Activated CD8-positive, alpha-beta memory T cell treated with anti-CD3 and anti-CD28 coated beads, Interleukin-2, amount 50 U/mL, for 24 hours (primary cell): ENCODE measurements around the gene S100A10.

ENCODE experiments used
- DNase-seq: peaks from one replicate; pipeline ENCODE4 v3.0.0-alpha.2; 2020; ENCODE audit errors: extremely low read depth

S100A10 gene

DNA sequence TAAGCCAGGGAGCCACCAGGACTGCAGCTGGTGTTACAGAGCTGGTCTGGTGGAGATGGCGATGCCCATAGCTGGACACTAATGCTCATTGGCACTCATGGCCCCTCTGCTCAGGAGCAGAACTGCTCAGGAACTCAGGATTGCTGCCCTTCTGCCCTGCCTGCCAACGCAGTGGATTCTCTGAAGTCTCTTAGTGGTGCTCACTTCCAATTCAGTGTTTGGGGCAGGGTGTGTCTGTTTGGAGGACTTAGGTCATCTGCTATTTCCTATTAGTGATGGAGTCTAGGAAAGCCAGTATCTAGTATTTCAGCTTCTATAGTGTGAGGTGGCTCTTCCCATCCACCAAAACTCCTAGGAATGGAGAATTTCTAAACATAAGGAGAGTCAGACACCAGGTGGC is 29.1 kb downstream of the S100A10 start:
- DNase-seq: no peak

DNA sequence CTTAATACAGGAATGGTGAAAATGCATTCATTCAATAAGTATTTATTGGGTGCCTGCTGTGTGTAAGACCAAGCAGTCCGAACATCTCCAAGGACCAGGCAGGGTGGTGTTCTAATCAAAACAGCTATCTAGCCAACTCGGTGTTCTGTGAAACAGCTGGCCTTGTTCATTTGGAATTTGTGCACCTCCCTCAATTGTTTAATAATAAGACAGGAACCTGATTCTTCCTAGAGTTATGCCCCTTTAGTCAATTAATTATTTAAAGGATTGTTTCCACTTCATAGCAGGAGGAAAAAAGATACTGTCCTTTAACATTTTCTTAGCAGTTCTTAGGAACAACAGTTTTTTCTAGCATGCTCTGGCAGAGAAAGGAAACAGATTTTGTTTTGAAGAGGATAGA is 30.4 kb downstream of the S100A10 start:
- DNase-seq: no peak

DNA sequence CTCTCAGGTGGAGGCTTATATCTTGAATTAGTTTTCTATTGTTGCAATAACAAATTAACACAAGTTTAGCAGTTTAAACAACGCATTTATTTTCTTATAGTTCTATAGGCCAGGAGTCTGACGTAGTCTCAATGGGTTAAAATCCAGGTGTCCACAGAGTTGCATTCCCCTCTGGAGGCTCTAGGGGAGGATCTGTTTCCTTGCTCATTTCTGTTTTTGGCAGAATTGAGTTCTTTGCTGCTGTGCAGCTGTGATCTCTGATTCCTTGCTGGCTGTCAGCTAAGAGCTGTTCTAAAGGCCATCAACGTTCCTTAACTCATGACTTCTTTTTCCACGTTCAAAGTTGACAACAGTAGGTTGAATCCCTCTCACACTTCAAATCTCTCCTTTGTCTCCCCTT is 31.8 kb downstream of the S100A10 start:
- DNase-seq: no peak

DNA sequence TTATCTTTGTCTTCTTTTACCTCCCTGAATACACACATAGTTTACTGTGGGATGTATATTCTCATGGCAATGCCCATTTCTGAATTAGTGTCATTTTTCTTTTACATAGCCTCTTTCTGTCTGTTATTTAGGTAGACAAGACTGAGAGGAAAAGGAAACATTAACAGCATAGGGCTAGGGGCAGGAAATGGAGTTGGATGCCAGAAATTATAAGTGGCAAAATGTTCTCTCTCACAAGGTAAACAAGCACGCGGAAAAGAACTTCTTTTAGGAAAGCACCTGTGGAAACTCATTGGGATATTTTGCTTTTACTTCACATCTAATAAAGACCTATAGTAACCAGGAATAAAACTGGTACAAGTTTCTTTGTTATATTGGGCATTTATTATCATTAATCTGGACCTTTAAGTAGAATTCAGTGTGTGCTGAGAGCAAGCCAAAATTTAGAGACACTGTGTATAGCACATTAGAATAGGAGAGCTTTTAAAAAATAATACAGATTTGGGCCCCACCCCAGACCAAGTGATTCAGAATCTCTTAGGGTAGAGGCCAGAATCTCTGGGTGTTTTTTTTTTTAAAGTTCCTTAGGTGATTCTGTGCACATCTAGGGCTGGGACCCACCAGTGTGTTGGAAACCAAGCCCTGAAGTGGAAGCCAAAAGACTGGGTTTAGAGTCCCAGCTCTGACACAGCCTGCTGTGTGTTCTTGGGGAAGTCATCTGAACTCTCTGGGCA is 32.7 kb downstream of the S100A10 start:
- DNase-seq: no peak

DNA sequence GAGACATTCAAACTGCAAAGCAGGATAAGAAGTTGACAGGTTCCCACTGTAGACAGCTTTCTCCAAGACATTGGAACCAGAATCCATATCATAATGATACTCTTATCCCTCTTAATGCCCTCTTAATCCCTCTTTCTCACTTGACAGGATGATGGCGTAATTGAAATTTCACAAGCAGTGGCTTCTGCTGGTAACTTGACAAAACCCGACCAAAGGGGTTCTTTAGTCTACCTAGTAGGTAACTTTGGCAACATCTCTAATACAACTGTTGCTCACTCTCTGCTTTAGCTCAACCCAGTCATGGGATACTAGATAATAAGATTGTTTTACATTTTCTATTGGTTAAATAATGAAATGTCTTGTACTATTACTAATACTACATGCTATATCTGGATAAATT is 34.7 kb downstream of the S100A10 start:
- no peak for DNase-seq

DNA sequence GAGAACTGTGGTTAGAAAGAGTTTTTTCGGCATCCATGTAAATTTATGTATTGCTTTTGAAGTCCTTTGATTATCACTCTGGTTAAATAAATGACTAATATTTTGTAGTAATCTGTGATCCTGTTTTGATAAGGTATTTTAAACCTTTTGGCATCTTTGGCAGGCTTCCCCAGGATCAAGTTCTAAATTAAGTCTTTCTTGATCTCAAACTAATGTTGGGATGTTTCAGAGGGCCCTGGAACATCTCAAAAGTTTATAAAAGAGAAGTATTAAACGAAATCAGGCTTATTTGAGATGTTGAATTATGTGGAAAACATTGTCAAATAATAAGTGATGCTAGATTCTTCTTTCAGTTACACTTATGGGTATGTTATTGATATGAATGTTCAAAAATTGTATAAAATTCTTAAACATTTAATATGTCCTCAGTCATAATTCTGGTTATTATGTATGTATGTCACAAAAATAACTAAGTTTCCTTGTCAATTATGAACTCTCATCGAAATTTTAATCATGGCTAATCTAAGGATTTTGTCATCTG is 36.6 kb downstream of the S100A10 start:
- no peak for DNase-seq

DNA sequence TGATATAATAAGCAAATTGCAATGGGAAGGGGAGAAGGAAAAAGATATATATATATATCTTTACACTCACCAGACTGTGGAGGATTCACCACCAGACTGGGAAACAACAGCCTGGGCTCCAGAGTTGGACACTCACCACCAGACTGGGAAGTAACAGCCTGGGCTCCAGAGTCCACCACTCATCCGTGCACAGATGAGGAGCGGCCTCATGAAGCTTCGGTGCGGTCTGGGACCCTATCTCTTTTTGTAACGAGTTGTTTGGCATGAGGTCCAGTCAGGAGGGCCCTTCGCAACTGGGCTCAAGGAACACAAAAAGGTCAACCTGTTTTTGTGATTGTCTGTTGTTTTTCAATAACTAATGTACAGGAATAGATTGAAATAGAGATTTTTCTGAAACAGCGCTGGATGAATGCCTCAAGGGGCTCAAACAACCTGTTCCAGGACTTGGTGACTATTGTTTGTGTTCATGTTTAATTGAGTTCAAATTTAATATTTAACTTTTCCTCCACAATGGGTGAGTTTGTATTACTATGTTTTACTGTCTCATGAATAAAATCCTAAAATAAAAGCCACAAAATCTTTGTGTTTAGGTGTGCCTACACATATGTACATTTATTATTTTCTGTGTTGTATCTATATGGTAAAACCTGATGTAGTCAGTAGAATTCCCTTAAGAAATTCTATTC is 40.1 kb downstream of the S100A10 start:
- DNase-seq: no peak

DNA sequence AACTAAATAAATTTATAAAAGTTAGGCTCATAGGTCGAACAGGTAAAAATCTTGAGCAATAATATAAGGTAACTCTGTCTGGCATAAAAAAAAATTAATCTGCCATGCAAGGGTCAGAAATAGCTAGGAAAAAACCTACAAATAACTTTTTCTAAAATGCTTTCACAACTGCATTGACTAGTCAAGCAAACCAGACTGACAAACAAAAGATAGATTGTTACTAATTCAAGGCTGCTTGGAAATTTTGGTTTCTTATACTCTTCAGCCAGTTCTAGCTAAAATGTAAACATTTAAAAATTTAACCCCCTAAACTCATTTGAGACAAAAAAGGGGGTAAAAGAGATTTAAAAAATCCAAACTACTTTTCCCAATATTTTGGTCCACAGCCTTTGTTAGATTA is 40.8 kb downstream of the S100A10 start:
- no peak for DNase-seq

DNA sequence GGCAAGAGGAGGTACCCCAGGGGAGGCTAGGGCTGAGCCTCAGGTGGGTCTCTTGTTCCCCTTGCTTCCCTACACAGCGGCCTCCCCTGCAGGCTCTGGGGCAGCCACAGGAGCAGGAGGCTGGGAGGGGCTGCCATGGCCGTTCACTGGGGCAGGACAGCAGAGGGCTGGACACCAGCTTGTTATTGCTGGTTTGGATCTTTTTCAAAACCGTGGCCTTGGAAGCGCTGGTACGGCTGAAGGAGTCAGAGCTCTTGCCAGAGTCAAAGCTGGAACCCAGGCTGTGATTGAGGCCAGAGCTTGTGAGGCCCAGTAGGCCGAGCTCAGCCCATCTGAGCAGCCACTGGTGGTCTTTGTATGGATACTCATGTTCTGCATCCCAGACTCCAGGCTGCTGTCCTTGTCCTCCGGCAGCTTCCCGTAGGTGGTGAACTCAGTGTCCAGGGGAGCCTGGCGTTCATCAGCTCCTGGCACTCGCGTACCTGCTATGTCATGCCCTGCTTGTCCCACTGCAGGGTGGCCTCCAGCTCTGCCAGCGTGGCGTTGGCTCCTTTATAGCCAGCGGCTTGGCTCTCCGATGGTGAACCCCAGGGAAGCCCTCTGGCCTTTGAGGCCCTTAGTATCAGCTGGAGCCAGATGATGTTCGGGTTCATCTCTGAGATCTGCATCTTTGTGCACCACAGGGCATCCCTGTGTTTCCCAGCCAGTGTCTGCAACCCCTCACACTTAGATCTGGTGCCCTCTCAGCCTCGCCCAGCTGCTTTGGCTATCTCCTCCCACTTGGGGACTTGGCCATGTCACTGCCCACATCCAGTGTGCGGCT is 44.1 kb downstream of the S100A10 start:
- DNase-seq: no peak

DNA sequence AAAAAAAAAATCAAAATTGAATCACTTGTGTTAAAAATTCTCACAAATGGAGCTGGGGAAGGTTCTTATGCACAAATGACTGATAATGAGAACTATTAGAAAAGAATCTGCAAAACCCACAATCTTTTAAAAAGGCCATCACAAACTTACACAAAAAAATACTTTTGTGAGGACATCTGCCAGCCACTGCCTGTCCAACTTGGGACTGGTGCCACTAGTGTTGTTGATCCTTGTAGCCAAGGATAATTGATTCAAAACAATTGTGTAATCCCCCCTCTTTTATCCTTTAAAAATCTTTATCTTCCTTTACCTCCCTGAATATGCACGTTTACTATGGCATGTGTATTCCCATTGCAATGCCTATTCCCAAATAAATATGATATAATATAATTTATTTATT is 45.2 kb downstream of the S100A10 start:
- no peak for DNase-seq

DNA sequence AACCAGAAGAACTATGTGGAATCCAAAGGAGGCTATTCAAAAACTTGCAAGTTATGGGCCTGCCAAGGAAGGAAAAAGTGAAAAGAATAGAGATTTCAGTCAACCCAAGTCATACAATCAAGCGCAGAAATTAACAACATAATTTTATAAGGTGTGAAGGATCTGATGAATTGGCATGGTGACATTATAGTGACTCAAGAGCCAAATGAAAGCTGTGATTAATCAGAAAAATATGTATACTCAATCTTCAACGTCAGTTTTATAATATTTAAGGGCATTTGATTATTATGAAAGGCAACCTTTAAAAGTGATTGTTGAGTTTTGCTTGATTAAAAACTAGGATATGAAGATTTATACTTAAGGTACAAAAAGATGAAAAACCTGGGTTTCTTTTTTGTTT is 46.5 kb downstream of the S100A10 start:
- no peak for DNase-seq

DNA sequence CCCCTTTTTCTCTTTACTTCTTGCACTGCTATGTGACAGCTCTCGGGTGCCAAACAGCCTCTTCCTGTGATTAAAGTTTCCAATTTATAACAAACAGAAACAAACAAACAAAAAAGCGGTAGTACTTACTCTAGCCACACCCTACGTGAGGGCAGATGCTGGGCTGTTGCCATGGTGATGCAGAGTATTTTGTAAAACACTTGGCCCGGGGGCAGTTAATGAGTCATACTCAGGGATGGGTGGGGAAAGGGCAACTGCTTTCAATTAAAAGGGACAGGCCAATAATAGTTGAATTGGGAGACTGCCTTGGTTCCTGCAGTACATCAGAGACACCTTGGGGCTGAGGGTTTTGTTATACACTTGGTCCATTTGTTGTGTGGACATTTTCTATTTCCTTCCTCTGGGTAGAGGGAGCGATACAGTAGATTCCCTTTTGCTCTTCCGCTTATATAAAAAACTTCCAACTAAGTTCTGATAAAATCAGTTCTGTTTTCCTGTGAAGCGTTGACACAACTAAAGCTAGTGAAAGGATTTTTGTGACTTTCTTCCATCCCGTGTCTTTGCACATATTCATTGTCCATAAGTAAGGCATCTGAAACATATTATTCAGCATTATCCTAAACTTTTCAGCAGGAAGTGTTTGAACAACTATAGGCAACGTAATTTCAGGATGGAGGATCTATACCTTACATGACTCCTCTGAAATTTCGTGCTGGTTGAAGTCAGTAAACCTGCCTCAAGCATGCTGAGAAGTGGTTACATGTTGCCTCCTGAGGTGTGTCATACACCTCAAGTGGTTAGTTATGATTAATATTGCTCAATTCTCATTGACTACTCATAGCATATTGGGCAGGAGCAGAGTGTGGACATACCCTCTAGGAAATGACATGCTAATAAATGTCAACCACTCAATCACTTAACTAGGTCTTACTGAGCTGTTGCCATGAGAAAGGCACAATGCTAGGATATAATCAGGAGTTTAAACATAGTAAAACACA is 47.6 kb downstream of the S100A10 start:
- peak; percentile 63 for DNase-seq

DNA sequence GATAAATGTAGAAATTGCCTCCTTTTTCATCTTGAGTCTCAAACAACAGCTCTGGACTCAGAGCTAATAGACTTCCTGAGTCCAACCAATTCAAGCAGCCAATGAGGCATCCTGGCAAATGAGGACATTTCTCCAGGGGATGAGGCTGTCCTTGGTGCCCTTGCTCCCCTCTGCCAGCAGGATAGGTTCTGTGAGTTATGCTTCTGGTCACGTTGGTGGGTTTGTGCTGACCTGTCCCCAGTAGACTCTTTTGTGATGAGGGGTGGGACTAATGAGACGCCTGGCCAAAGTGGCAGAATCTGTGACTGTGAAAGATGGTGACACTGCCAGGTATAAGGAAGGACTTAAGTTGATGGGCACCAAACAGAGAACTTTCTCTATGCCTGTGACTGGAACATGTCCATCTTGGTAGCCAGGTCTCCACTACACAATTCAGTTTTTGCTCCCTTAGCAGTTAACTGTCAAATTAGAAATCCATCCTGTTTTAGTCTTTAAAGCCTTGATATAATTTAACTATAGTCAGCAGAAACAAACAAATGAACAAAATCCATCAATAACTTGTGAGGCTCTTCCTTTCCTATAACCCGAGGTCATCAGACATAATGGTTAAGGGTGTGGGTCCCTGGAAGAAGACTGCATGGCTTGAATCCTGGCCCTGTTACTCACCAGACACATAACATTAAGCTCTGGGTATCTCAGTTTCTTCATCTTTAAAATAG is 48.6 kb downstream of the S100A10 start:
- DNase-seq: no peak

DNA sequence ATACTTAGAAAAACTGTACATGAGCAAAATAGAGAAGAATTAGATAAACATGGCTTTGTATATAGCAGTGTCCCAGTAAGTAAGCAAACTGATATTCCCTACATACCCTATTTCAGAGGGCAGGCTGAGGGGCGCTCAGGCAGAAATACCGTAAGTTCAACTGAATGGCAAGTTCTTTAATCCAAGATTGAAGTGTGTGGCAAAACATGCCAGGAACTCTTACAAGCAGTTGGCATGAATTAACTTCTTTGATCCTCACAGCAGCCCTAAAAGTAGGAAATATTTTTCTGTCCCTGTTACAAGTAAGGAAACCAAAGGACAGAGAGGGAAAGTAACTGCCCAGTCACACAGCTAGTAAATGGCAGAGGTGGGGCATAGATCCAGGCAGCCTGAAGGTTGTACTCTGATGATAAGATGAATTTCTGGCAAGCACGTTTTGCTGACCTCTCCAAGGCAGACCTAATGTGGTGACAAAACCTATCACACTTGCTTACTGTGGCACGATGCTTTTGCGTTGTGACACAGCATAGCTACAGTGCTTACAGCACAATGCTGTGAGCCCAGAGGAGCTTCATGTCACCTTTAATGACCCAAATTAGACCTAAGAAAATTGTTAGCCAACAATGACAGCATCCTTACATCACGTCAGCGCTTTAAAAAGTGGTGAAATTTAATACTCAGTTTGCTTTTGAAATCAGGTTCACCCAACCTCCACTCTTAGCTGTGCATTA is 49.4 kb downstream of the S100A10 start:
- no peak for DNase-seq

DNA sequence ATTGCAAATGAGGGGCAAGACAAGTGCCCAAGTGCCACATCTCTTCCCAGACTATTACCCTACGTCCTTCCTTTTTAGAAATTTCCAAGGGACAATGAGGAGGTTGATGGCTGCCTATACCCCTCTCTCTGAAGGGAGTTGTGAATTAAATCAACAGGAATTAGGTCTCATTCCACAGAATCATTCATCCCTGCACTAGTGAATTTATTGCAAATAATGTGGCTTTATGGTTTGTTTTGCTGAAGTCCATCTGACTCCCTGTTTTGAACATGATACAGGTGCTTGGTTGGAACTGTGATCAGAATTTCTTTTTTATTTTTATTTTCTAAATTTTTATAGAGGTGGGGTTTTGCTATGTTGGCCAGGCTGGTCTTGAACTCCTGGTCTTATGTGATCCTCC is 50.1 kb downstream of the S100A10 start:
- no peak for DNase-seq

DNA sequence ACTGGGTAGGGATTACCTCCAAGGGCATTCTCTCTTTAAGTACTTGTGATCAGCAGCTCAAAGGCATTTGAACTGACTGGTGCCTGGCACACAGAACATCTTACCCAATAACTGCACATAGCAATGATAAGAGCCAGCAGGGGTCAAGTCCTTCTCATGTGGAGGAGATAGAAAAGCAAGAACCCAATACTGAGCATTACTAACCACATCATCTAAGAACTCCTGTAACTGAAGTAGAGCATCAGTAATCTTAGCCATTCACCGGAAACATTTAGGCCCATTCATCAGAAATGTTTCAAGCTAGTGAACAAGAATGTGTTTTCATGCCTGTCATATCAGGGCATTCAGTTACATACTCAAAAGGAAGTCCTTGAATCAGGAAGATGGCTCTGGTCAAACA is 50.8 kb downstream of the S100A10 start:
- no peak for DNase-seq

DNA sequence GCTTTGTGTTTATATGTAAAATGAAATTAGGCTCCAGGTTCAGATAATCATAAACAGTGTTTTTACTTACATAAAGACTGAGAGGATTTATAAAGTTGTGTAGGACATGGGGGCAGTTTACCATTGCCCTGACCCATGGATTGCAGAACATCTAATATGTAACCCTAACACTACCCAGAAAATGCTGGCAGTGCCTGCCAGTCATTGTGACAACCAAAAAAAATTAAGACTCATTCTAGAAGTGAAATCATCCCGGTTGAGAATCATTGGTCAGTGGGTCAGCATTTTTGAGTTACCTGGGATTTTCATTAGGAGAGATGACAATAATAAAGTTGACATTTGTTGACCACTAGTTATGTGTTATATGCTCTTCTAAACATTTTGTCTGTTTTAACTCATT is 53.1 kb downstream of the S100A10 start:
- DNase-seq: no peak

DNA sequence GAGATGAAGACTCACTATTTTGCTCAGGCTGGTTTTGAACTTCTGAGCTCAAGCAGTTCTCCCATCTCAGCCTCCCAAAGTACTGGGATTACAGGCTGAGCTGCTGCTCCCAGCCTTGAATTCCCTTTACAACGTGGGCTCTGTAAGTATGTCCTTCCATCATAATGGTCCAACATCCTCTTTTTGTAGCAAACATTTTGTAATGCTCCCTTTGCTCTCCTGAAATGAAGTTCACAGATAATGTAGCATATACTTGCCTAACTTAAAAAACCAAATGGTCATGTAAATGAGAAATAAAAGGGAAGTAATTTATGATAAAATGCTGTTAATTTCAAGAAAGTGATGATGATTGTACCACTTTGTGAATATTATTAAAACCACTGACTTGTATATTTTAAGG is 53.9 kb downstream of the S100A10 start:
- no peak for DNase-seq

DNA sequence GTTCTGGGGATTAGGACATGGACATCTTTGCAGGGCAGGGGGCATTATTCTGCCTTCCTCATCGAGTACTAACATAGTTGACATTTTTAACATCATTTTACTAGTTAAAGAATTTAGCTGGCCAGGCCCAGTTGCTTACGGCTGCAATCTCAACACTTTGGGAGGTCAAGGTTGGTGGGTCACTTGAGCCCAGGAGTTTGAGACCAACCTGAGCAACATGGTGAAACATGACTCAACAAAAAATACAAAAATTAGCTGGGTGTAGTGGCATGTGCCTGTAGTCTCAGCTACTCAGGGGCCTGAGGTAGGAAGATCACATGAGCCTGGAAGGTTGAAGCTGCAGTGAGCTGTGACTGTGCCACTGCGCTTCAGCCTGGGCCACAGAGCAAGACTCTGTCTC is 54.5 kb downstream of the S100A10 start:
- no peak for DNase-seq

DNA sequence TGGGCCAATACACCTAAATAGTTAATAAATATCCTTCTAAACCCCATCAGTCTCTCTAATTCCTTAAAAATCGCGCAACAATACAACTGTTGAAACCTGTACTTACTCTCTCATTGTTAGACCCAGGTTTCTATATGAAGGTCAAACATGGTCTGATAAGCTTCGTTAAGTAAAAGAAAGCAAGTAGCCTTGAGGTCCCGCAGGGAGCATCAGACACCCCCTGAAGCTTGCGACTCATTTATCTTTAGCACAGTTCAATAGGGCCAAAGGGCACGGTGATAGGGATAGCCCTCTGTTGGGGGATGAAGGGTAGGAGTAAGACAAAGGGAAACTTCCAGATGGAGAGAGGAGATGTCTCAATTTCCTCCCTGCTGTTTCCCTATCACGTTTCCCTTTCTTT is 57.0 kb downstream of the S100A10 start:
- DNase-seq: no peak
